Parathyroid adenoma (tissue), 2 donors: Measurements from ENCODE around the gene SOAT2.
A peak's percentile ranks its signal among the peaks of the same experiment; 100 is the strongest.
"Not testable (repeated sequence)": the region's sequence is repeated elsewhere in the genome, so short reads cannot be mapped to it uniquely, and the experiment has no call there.

Experiments
- H2AFZ ChIP-seq: fragments of 300-600 bp; sonication (generic); one replicate; pipeline ENCODE4 v1.7.0; 2017; ENCODE audit warnings: antibody characterized with exemption, mild to moderate bottlenecking
- H3K27ac ChIP-seq: fragments of 300-600 bp; sonication (generic); one replicate; pipeline ENCODE4 v1.7.0; 2017
- H3K27me3 ChIP-seq: fragments of 300-600 bp; sonication (generic); one replicate; pipeline ENCODE4 v1.7.0; 2017; ENCODE audit warnings: low read length; ENCODE audit not compliant: control insufficient read depth, insufficient read depth
- H3K36me3 ChIP-seq: fragments of 300-600 bp; sonication (generic); one replicate; pipeline ENCODE4 v1.7.0; 2017; ENCODE audit warnings: low read length; ENCODE audit not compliant: control insufficient read depth, insufficient read depth
- H3K4me1 ChIP-seq: fragments of 300-600 bp; sonication (generic); one replicate; pipeline ENCODE4 v1.7.0; 2017; ENCODE audit warnings: control low read depth
- H3K4me2 ChIP-seq: fragments of 300-600 bp; sonication (generic); one replicate; pipeline ENCODE4 v1.7.0; 2017; ENCODE audit warnings: low read length
- H3K4me3 ChIP-seq: fragments of 300-600 bp; sonication (generic); one replicate; pipeline ENCODE4 v1.7.0; 2017; ENCODE audit warnings: low read depth, low read length
- H3K79me2 ChIP-seq: fragments of 300-600 bp; sonication (generic); one replicate; pipeline ENCODE4 v1.7.0; 2017; ENCODE audit warnings: control low read depth
- H3K9ac ChIP-seq: fragments of 300-600 bp; sonication (generic); one replicate; pipeline ENCODE4 v1.7.0; 2017; ENCODE audit warnings: mild to moderate bottlenecking
- H3K9me3 ChIP-seq: fragments of 300-600 bp; sonication (generic); one replicate; pipeline ENCODE4 v1.7.0; 2017; ENCODE audit warnings: low read length; ENCODE audit not compliant: control insufficient read depth
- TF ChIP-seq, protein P1 (sequence below): fragments of 300-600 bp; sonication (generic); IDR thresholded peaks from one replicate; pipeline ENCODE4 v1.7.0; 2017; ENCODE audit warnings: antibody characterized with exemption, mild to moderate bottlenecking
- donor health status: primary hyperparathyroidism.

The SOAT2 gene

DNA sequence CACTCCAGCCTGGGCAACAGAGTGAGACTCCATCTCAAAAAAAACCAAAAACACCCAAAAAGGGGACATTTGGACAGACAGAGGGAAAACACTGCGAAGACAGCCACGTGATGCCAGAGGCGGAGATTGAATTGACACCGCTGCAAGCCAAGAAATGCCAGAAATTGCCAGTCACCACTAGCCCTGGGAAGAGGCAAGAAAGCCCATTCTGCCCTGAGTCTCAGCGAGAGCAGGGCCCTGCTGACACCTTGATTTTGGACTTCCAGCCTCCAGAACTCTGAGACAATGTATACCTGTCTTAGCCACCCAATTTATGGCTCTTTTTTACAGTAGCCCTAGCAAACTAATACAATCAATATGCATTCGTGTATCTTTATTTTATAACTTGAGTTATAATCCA is 13.2 kb upstream of the SOAT2 start:
- H3K4me2 ChIP-seq = no peak overlapping the region
- no peak overlapping the region for H2AFZ ChIP-seq
- H3K4me1 ChIP-seq = no peaks in the 10 kb centered on the region
- no peak overlapping the region for H3K27ac ChIP-seq
- no peaks in the 10 kb centered on the region for H3K79me2 ChIP-seq
- H3K4me3 ChIP-seq = no peak overlapping the region
- no peaks in the 10 kb centered on the region for H3K27me3 ChIP-seq
- H3K9me3 ChIP-seq = no peaks in the 10 kb centered on the region
- no peaks in the 10 kb centered on the region for H3K36me3 ChIP-seq
- TF ChIP-seq, protein P1, sequence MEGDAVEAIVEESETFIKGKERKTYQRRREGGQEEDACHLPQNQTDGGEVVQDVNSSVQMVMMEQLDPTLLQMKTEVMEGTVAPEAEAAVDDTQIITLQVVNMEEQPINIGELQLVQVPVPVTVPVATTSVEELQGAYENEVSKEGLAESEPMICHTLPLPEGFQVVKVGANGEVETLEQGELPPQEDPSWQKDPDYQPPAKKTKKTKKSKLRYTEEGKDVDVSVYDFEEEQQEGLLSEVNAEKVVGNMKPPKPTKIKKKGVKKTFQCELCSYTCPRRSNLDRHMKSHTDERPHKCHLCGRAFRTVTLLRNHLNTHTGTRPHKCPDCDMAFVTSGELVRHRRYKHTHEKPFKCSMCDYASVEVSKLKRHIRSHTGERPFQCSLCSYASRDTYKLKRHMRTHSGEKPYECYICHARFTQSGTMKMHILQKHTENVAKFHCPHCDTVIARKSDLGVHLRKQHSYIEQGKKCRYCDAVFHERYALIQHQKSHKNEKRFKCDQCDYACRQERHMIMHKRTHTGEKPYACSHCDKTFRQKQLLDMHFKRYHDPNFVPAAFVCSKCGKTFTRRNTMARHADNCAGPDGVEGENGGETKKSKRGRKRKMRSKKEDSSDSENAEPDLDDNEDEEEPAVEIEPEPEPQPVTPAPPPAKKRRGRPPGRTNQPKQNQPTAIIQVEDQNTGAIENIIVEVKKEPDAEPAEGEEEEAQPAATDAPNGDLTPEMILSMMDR = no peak
- H3K9ac ChIP-seq = no peak overlapping the region

GRCh38 chr12:53090554-53090953 is 12.7 kb upstream of the SOAT2 start:
- TF ChIP-seq, protein P1 = no peak
- no peak overlapping the region for H3K4me3 ChIP-seq
- no peak overlapping the region for H2AFZ ChIP-seq

GRCh38 chr12:53091756-53092155 is 11.5 kb upstream of the SOAT2 start:
- TF ChIP-seq, protein P1 = no peak
- no peaks in the 10 kb centered on the region for H3K36me3 ChIP-seq
- no peak overlapping the region for H3K4me2 ChIP-seq
- H2AFZ ChIP-seq = no peak overlapping the region
- no peak overlapping the region for H3K9ac ChIP-seq
- no peak overlapping the region for H3K4me3 ChIP-seq
- no peak overlapping the region for H3K27ac ChIP-seq
- H3K9me3 ChIP-seq = no peaks in the 10 kb centered on the region
- no peaks in the 10 kb centered on the region for H3K4me1 ChIP-seq
- H3K79me2 ChIP-seq = no peaks in the 10 kb centered on the region
- no peaks in the 10 kb centered on the region for H3K27me3 ChIP-seq

More at GRCh38 chr12:53090554-53090953, 12.7 kb upstream of the SOAT2 start:
- no peak overlapping the region for H3K4me2 ChIP-seq
- no peak overlapping the region for H3K27ac ChIP-seq
- no peaks in the 10 kb centered on the region for H3K9me3 ChIP-seq
- no peaks in the 10 kb centered on the region for H3K79me2 ChIP-seq
- H3K27me3 ChIP-seq = no peaks in the 10 kb centered on the region
- H3K36me3 ChIP-seq = no peaks in the 10 kb centered on the region
- H3K9ac ChIP-seq = no peak overlapping the region
- H3K4me1 ChIP-seq = no peaks in the 10 kb centered on the region

DNA sequence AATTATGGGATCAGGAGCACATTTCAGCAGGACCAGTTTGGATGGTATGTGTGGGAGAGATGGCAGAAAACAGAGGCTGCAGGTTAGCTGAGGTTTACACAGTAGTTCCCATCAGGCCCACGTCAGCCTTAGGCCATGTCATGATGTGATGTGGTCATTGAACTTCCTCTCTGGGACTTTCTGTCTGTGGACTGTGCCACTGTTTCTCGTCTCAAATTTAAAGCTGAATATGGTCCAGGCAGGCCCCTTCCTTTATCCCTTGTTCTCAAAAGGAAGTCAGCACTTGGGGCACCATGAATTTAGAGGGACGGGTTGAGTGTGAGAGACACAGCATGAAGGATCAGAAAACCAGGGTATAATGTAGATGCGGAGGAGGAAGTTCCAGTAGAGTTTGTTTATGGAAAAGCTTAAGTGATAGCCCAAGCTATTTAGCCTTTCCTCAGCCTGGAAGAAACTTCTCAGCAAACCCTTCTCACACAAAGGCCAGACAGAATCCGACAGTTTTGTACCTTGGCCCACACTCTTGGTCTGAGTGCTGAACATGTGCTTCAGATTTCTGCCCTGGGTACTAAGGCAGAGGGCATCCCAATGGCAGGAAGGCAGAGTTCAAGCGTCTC is 9.4 kb upstream of the SOAT2 start:
- H3K4me1 ChIP-seq = peaks cover 10% of the 10 kb centered on the region
- no peaks in the 10 kb centered on the region for H3K27me3 ChIP-seq
- H3K9ac ChIP-seq = no peak overlapping the region
- H2AFZ ChIP-seq = no peak overlapping the region
- H3K4me3 ChIP-seq = no peak overlapping the region
- no peaks in the 10 kb centered on the region for H3K36me3 ChIP-seq
- peak overlapping the region; percentile 11 for H3K27ac ChIP-seq
- no peaks in the 10 kb centered on the region for H3K79me2 ChIP-seq
- TF ChIP-seq, protein P1 = no peak
- H3K4me2 ChIP-seq = no peak overlapping the region
- H3K9me3 ChIP-seq = no peaks in the 10 kb centered on the region

GRCh38 chr12:53094394-53094787 is 8.9 kb upstream of the SOAT2 start:
- H3K9ac ChIP-seq = no peak overlapping the region
- peak overlapping the region; percentile 11 for H3K27ac ChIP-seq
- H3K9me3 ChIP-seq = no peaks in the 10 kb centered on the region
- peaks cover 14% of the 10 kb centered on the region for H3K4me1 ChIP-seq
- no peaks in the 10 kb centered on the region for H3K27me3 ChIP-seq
- TF ChIP-seq, protein P1 = no peak
- no peaks in the 10 kb centered on the region for H3K36me3 ChIP-seq
- H2AFZ ChIP-seq = no peak overlapping the region
- no peak overlapping the region for H3K4me3 ChIP-seq
- H3K79me2 ChIP-seq = no peaks in the 10 kb centered on the region
- H3K4me2 ChIP-seq = no peak overlapping the region

- not testable (repeated sequence) for H3K9me3 ChIP-seq, H2AFZ ChIP-seq, H3K79me2 ChIP-seq, H3K27ac ChIP-seq, H3K27me3 ChIP-seq, H3K36me3 ChIP-seq, H3K4me2 ChIP-seq, H3K9ac ChIP-seq, H3K4me3 ChIP-seq
- peaks cover 14% of the 10 kb centered on the region for H3K4me1 ChIP-seq
These were observed 8.3 kb upstream of the SOAT2 start for GRCh38 chr12:53094796-53095595.

GRCh38 chr12:53095596-53095895 is 7.7 kb upstream of the SOAT2 start:
- not testable (repeated sequence) for H3K27me3 ChIP-seq, H3K36me3 ChIP-seq, H2AFZ ChIP-seq, H3K4me2 ChIP-seq, H3K9ac ChIP-seq, H3K79me2 ChIP-seq, H3K4me3 ChIP-seq, H3K27ac ChIP-seq, H3K9me3 ChIP-seq
- H3K4me1 ChIP-seq = peaks cover 14% of the 10 kb centered on the region
